GM21515 (cell line): ENCODE data around the gene ETS1.
"Not testable (repeated sequence)": the region's sequence is repeated elsewhere in the genome, so short reads cannot be mapped to it uniquely, and the experiment has no call there.

Experiments
- ATAC-seq: cut with Tn5 transposase; IDR thresholded peaks from one replicate; pipeline ENCODE4 v1.9.1; 2021; ENCODE audit not compliant: unreplicated experiment

Gene ETS1

GRCh38 chr11:128469220-128469619, 118.1 kb downstream of the ETS1 start:
- peak; percentile 57 for ATAC-seq

- no peak for ATAC-seq
Measured at GRCh38 chr11:128468111-128468510, 119.2 kb downstream of the ETS1 start.

GRCh38 chr11:128467610-128468041, 119.7 kb downstream of the ETS1 start:
- ATAC-seq = no peak

- ATAC-seq = no peak
Measured at GRCh38 chr11:128467041-128467440, 120.3 kb downstream of the ETS1 start.

GRCh38 chr11:128465946-128466705, 121.2 kb downstream of the ETS1 start:
- no peak for ATAC-seq

GRCh38 chr11:128465531-128465930, 121.8 kb downstream of the ETS1 start:
- no peak for ATAC-seq

GRCh38 chr11:128464878-128465450, 122.4 kb downstream of the ETS1 start:
- ATAC-seq = no peak

- no peak for ATAC-seq
Measured at GRCh38 chr11:128463979-128464378, 123.4 kb downstream of the ETS1 start.

GRCh38 chr11:128463371-128463829, 124.0 kb downstream of the ETS1 start:
- no peak for ATAC-seq

- no peak for ATAC-seq
Measured at GRCh38 chr11:128462922-128463321, 124.4 kb downstream of the ETS1 start.

- no peak for ATAC-seq
Measured at GRCh38 chr11:128462189-128462588, 125.2 kb downstream of the ETS1 start.

- no peak for ATAC-seq
Measured at GRCh38 chr11:128458321-128458720, 129.0 kb downstream of the ETS1 start.

GRCh38 chr11:128457874-128458273, 129.5 kb downstream of the ETS1 start:
- ATAC-seq = no peak

- no peak for ATAC-seq
Measured at GRCh38 chr11:128456566-128457268, 130.6 kb downstream of the ETS1 start.

GRCh38 chr11:128455766-128456165, 131.6 kb downstream of the ETS1 start:
- no peak for ATAC-seq

GRCh38 chr11:128453444-128454336, 133.7 kb downstream of the ETS1 start:
- ATAC-seq = no peak

- peak; percentile 39 for ATAC-seq
Measured at GRCh38 chr11:128451652-128452470, 135.5 kb downstream of the ETS1 start.

- no peak for ATAC-seq
Measured at GRCh38 chr11:128450882-128451651, 136.3 kb downstream of the ETS1 start.

- ATAC-seq = not testable (repeated sequence)
Measured at GRCh38 chr11:128450425-128450824, 136.9 kb downstream of the ETS1 start.
